B cell (primary cell): ENCODE results near the gene C1orf185.

Experiments used
- EZH2 ChIP-seq: IDR thresholded peaks from 2 replicates; pipeline ENCODE4 v1.6.1; 2012; ENCODE audit warnings: borderline replicate concordance, low read depth, mild to moderate bottlenecking, moderate library complexity, low read length; ENCODE audit not compliant: insufficient read depth, poor library complexity, severe bottlenecking
- TF ChIP-seq, protein P1 (sequence below): fragments of 200-600 bp; IDR thresholded peaks from one replicate; pipeline ENCODE4 v1.8.0; 2022; ENCODE audit warnings: antibody characterized with exemption, mild to moderate bottlenecking

DNA sequence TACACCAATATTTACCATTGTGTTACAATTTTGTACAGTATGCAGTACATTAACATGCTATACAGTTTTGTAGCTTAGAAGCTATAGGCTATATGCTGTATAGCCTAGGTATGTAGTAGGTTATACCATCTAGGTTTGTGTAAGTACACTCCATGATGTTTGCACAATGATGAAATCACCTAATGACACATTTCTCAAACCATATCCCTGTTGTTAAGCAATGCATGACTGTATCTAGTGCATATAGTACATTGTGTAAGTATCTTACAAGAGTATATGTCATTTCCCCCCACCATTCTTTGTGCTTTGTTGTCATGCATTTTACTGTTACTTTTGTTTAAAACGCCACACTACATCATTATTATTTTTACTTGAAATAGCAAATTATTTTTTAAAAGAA, 68.3 kb downstream of the C1orf185 start:
- no peak for TF ChIP-seq EZH2
- TF ChIP-seq, protein P1, sequence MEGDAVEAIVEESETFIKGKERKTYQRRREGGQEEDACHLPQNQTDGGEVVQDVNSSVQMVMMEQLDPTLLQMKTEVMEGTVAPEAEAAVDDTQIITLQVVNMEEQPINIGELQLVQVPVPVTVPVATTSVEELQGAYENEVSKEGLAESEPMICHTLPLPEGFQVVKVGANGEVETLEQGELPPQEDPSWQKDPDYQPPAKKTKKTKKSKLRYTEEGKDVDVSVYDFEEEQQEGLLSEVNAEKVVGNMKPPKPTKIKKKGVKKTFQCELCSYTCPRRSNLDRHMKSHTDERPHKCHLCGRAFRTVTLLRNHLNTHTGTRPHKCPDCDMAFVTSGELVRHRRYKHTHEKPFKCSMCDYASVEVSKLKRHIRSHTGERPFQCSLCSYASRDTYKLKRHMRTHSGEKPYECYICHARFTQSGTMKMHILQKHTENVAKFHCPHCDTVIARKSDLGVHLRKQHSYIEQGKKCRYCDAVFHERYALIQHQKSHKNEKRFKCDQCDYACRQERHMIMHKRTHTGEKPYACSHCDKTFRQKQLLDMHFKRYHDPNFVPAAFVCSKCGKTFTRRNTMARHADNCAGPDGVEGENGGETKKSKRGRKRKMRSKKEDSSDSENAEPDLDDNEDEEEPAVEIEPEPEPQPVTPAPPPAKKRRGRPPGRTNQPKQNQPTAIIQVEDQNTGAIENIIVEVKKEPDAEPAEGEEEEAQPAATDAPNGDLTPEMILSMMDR, result no peak
